Progenitor cell of endocrine pancreas (in vitro differentiated cells): ENCODE data around the gene REL. TPM values are rescaled to one million over a fixed set of nuclear protein-coding genes. Genes with fewer than 3 reads are reported as not detected.

Source experiments
- DNase-seq: peaks from one replicate; pipeline ENCODE4 v3.0.0; 2021; ENCODE audit warnings: low spot score; ENCODE audit not compliant: unreplicated experiment
- H3K27ac Mint-ChIP-seq: 2 replicates; pipeline ENCODE4 v1.8.0; 2021; ENCODE audit warnings: mild to moderate bottlenecking, moderate library complexity, mixed read lengths
- H3K27me3 Mint-ChIP-seq: 2 replicates; pipeline ENCODE4 v1.8.0; 2021; ENCODE audit warnings: mixed read lengths
- H3K36me3 Mint-ChIP-seq: 2 replicates; pipeline ENCODE4 v1.8.0; 2022; ENCODE audit warnings: mixed read lengths; ENCODE audit not compliant: insufficient read depth
- H3K4me1 Mint-ChIP-seq: 2 replicates; pipeline ENCODE4 v1.8.0; 2021; ENCODE audit warnings: low read depth, mixed read lengths
- H3K4me3 Mint-ChIP-seq: 2 replicates; pipeline ENCODE4 v1.8.0; 2021; ENCODE audit warnings: low read depth, mild to moderate bottlenecking, moderate library complexity, mixed read lengths
- H3K9me3 Mint-ChIP-seq: 2 replicates; pipeline ENCODE4 v1.8.0; 2021; ENCODE audit warnings: low read depth, mixed read lengths
- total RNA-seq: library from RNA; stranded (reverse); gene quantifications from 2 replicates; pipeline ENCODE4 v1.2.1, GENCODE V29; 2021
- TF ChIP-seq, protein P1 (sequence below): fragments of 200-600 bp; sonication (generic); IDR thresholded peaks from one replicate; pipeline ENCODE4 v1.5.0; 2021; ENCODE audit warnings: antibody characterized with exemption, mild to moderate bottlenecking; ENCODE audit not compliant: unreplicated experiment

Gene REL
- total RNA-seq, 1 donor from 2014 or later, result 11.9 TPM

- no peak overlapping the region for H3K4me3 Mint-ChIP-seq
- TF ChIP-seq, protein P1, sequence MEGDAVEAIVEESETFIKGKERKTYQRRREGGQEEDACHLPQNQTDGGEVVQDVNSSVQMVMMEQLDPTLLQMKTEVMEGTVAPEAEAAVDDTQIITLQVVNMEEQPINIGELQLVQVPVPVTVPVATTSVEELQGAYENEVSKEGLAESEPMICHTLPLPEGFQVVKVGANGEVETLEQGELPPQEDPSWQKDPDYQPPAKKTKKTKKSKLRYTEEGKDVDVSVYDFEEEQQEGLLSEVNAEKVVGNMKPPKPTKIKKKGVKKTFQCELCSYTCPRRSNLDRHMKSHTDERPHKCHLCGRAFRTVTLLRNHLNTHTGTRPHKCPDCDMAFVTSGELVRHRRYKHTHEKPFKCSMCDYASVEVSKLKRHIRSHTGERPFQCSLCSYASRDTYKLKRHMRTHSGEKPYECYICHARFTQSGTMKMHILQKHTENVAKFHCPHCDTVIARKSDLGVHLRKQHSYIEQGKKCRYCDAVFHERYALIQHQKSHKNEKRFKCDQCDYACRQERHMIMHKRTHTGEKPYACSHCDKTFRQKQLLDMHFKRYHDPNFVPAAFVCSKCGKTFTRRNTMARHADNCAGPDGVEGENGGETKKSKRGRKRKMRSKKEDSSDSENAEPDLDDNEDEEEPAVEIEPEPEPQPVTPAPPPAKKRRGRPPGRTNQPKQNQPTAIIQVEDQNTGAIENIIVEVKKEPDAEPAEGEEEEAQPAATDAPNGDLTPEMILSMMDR, result no peak
- peaks cover 5% of the 10 kb centered on the region for H3K4me1 Mint-ChIP-seq
- H3K27me3 Mint-ChIP-seq, result no peaks in the 10 kb centered on the region
- H3K36me3 Mint-ChIP-seq, result no peaks in the 10 kb centered on the region
- no peak for DNase-seq
- H3K9me3 Mint-ChIP-seq, result no peaks in the 10 kb centered on the region
- H3K27ac Mint-ChIP-seq, result no peak overlapping the region
Observed at GRCh38 chr2:60961457-60961856, 80.1 kb downstream of the REL start.

DNA sequence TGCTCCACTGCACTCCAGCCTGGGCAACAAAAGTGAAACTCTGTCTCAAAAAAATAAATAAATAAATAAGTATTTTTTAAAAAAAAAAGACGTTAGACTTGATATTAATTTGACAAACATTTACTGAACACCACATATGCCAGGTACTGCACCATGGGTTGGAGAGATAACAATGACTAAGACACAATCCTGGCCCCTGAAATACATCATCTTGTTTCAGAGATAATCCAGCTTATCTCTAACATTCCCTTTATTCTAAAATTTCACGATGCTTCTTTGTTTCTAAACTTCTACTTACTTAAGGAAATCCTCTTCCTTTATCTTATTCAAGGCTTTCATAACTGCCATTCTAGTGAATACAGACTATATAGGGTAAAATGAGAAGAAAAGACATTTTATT lies 81.2 kb downstream of the REL start:
- TF ChIP-seq, protein P1, result no peak
- H3K9me3 Mint-ChIP-seq, result no peaks in the 10 kb centered on the region
- DNase-seq, result no peak
- no peaks in the 10 kb centered on the region for H3K27me3 Mint-ChIP-seq
- no peak overlapping the region for H3K27ac Mint-ChIP-seq
- H3K4me1 Mint-ChIP-seq, result peaks cover 5% of the 10 kb centered on the region
- H3K4me3 Mint-ChIP-seq, result no peak overlapping the region
- no peaks in the 10 kb centered on the region for H3K36me3 Mint-ChIP-seq

GRCh38 chr2:60963190-60963589 lies 81.8 kb downstream of the REL start:
- TF ChIP-seq, protein P1, result no peak
- no peak for DNase-seq
- Mint-ChIP-seq H3K27ac (no peak overlapping the region), H3K9me3 (no peaks in the 10 kb centered on the region), H3K36me3 (no peaks in the 10 kb centered on the region), H3K27me3 (no peaks in the 10 kb centered on the region), H3K4me3 (no peak overlapping the region), H3K4me1 (peaks cover 5% of the 10 kb centered on the region)

DNA sequence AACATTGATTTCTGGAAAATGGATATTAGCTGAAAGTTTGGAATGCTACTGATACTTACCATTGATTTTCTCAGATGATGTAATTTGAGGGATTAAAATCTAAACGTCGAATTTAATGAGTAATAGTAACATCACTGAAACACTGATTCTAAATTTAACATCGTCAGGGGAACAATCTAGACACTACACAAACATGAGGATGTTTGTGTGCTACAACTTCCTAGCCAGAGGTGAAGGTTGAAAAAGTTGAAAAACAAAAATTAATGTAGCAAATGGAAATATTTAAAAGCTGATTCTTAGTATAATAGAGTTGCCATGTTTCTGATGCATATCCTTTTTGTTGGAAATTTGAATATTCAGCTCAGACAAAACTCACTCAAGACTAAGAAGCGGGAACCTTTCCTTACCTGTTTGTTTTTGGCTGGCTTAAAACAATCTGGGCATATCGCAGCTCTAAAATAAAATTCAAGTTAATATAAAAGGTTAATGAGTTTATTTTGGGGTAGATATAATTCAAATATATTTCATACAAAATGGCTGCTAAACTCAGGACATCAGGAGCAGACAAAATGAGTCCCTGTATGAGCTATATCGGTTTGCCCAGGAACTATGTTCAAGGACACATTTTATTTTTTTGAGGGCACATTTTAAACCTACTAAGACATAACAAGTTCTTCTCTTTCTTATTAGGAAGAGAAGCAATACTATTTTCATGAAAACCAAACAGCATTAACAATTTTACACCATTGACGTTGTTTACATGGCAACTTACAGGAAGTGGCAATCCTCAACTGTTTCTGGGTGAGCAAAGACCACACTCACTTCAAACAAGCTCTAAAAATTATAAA lies 83.5 kb downstream of the REL start:
- DNase-seq, result no peak
- H3K4me1 Mint-ChIP-seq, result peaks cover 5% of the 10 kb centered on the region
- H3K27me3 Mint-ChIP-seq, result no peaks in the 10 kb centered on the region
- TF ChIP-seq, protein P1, result no peak
- H3K36me3 Mint-ChIP-seq, result no peaks in the 10 kb centered on the region
- no peaks in the 10 kb centered on the region for H3K9me3 Mint-ChIP-seq
- H3K27ac Mint-ChIP-seq, result no peak overlapping the region
- no peak overlapping the region for H3K4me3 Mint-ChIP-seq

GRCh38 chr2:60965499-60965785 lies 84.1 kb downstream of the REL start:
- Mint-ChIP-seq H3K4me1 (peaks cover 5% of the 10 kb centered on the region), H3K27me3 (no peaks in the 10 kb centered on the region), H3K9me3 (no peaks in the 10 kb centered on the region), H3K36me3 (no peaks in the 10 kb centered on the region), H3K27ac (no peak overlapping the region), H3K4me3 (no peak overlapping the region)
- TF ChIP-seq, protein P1, result no peak
- DNase-seq, result no peak
